GM19239 (cell line): ENCODE results near the gene CAAP1.
"Not testable (repeated sequence)": the region's sequence is repeated elsewhere in the genome, so short reads cannot be mapped to it uniquely, and the experiment has no call there.

Source experiments
- DNase-seq: peaks from one replicate; pipeline ENCODE4 v3.0.0; 2011; ENCODE audit warnings: low spot score; ENCODE audit not compliant: insufficient read length
- FAIRE-seq: peaks from 2 replicates; lab custom pipeline; 2011; peaks lifted over from hg19 to GRCh38; lab: Jason Lieb, UNC

CAAP1 gene, protein sequence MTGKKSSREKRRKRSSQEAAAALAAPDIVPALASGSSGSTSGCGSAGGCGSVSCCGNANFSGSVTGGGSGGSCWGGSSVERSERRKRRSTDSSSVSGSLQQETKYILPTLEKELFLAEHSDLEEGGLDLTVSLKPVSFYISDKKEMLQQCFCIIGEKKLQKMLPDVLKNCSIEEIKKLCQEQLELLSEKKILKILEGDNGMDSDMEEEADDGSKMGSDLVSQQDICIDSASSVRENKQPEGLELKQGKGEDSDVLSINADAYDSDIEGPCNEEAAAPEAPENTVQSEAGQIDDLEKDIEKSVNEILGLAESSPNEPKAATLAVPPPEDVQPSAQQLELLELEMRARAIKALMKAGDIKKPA

DNA sequence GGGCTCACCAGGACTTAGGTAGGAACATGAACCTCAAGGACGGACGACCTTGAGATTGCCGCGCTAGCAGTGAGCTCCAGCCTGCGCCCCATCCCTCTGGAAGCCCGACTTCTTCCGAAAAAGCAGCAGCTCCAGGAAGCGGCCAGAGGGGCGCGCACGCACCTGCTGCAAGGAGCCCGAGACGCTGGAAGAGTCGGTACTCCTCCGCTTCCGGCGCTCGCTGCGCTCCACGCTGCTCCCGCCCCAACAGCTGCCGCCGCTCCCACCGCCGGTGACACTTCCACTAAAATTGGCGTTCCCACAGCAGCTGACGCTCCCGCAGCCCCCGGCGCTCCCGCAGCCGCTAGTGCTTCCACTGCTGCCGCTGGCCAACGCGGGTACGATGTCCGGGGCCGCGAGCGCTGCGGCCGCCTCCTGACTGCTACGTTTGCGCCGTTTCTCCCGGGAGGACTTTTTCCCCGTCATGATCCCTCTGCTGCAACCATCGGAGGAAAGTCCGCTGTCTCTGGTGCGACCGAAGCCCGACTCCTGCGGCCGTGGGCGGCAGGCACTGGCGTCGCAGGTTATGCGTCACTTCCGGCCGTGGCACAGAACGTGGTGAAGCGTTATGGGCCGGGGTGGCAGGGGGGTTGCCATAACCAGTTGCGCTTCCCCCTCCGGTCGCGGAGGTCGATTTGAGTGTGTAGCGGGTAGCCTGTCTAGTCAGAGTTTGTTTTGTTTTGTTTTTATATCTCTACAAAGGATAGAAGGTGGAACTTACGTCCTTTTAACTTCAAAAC, at the start of gene CAAP1:
CAAP1 (minus strand) TSS at position 552 of the 779 bp plus-strand sequence; CDS start at position 465, 87 bp downstream.
- DNase-seq (peak; percentile 78), FAIRE-seq (peak; percentile 98)

DNA sequence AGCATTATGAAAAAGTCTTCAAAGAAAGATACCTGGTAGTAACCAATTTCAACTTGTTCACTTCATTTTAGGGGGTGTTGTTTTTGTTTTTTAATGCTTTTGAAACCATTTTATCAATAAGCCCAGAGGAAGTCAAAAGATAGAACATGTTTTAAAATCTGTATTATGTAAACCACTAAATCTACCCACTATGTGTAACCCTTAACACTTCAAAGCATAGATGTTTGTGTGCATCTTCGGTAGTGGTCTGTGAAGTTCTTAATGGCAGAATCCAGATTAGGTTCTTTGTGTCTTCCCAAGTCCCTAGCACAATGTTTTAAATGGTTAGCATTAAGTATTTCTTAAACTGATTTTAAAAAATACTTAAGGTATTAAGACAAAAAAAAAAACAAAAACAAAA, 48.2 kb upstream of the CAAP1 start:
- no peak for DNase-seq
- no peak for FAIRE-seq

DNA sequence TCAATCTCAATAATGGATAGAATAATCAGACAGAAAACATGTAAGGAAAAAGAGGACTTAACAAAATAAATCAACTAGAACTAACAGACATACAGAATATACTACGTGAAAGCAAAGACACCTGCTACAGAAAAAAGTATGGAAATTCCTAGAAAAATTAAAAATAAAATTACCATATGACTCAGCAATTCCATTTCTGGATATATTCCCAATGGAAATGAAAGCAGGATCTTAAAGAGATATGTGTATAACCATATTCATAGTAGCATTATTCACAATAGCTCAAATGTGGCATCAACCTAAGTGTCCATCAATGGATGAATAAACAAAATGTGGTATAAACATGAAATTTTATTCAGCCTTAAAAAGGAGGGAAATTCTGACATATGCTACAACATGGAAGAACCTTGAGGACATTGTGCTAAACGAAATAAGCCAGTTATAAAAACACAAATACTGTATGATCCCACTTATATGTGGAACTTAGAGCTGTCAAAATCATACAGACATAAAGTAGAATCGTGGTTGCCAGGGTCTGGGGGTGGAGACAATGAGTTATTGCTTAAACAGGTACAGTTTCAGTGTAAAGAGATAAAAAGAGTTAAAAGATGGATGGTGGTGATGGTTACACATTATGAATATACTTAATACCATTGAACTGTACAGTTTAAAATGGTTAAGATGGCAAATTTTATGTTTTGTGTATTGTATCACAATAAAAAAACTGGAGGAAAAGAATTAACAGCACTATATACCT, 47.5 kb upstream of the CAAP1 start:
- FAIRE-seq (peak; percentile 76), DNase-seq (no peak)

DNA sequence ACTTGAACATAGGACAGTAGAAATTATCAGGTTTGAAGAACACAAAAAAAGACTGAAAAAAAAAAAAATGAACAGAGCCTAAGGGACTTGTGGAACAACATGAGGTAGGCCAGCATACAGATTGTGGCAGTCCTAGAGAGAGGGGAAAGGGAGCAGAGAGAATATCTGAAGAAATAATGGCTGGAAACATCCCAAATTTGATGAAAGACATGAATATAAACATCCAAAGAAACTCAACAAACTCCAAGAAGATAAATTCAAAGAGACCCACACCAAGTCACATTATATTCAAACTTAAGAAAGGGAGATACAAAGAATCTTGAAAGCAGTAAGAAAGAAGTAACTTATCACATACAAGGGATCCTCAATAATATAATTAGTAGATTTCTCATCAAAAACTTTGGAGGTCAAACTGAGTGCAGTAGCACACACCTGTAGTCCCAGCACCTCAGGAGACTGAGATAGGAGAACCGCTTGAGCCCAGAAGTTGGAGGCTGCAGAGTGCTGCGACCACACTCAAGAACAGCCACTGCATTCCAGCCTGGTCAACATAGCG, 45.3 kb upstream of the CAAP1 start:
- DNase-seq (no peak), FAIRE-seq (no peak)

DNA sequence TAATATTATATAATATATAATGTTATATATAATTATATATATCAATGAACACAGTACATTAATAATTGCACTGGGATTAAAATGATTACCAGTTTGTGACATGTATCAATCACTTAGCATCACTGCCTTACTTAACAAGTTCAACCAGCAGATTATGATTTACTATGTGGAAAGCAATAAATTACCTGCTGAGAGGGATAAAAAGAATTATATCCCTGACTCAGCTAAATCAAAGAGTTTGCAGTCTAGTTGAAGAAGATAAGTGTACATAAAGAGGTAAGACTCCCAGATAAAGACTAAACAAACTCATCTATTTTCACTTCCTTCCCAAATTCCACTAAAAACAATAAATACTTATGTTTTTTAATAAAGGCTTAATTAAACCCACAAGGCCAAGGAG, 43.2 kb upstream of the CAAP1 start:
- FAIRE-seq (no peak), DNase-seq (no peak)

DNA sequence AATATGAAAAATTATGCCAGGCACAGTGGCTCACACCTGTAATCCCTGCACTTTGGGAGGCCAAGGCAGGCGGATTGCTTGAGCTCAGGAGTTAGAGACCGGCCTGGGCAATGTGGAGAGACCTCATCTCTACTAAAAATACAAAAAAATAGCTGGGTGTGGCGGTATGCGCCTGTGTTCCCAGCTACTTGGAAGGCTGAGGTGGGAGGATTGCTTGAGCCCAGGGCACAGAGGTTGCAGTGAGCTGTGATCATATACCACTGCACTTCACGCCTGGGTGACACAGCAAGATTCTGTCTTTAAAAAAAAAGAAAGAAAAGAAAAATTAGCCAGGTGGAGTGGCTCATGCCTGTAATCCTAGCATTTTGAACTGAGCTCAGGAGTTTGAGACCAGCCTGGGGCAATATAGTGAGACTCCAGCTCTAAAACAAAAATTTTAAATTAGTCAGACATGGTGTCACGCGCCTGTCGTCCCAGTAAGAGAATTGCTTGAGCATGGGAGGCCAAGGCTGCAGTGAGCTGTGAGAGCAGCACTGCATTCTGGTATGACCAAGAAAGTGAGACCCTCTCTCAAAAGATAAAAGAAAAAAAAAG, 36.4 kb upstream of the CAAP1 start:
- no peak for DNase-seq
- no peak for FAIRE-seq

DNA sequence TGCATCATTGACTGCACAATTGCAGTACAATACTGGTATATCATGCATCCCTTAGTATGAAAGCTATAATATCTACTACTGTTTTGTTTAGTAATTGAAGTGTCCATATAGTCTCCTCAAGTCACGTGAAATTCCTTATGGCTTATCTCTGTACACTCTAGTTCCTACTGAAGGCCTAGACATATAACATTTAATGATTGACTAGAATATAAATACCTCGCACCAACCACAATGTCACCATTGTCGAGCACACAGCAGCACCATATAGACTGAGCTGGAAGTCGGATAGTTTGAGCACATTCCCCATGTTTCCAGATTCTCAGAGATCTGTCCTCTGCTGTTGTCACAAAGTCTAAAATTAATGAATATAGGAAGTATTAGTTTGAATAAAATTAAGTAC, 33.0 kb upstream of the CAAP1 start:
- no peak for DNase-seq
- no peak for FAIRE-seq

DNA sequence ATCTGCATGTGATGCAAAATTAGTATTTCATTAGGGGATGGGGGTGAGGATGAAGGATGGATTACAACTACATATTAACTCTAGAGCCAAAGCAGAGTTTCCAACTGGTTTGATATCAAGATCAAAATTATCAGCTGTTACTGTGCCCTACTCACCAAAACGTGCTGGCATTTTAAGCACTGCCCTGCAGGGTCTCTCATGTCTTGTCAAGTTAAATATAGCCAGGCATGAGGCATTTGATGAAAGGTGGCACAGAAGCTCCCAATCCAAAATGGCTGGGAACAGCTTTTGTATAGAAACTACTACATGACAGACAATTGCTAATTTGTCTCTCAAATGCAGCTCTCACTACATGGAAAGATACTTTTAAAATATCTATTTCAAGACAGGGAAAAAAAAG, 27.1 kb upstream of the CAAP1 start:
- DNase-seq (no peak), FAIRE-seq (no peak)

DNA sequence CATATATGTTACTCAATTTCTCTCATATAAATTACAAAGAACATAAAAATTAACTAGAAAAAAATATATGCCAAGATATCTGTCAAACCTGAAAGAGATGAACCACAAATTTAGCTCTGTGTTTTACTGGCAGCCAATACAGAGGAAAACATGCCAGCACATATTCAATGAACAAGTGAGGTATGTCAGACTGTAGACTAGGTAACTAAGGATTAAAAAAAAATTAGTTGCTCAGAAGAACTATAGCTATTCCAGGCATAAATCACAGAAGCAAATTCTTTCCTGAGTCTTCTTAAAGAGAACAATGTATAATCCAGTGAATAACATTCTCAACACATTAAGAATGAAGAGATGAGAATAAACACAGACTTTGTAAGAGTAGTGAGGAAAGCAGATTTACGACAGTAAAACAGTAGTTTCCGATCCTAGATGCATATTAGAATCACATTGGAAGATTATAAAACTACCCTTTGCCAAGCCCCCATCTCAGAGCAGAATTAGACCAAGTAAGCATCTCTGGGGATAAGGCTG, 20.6 kb upstream of the CAAP1 start:
- no peak for FAIRE-seq

DNA sequence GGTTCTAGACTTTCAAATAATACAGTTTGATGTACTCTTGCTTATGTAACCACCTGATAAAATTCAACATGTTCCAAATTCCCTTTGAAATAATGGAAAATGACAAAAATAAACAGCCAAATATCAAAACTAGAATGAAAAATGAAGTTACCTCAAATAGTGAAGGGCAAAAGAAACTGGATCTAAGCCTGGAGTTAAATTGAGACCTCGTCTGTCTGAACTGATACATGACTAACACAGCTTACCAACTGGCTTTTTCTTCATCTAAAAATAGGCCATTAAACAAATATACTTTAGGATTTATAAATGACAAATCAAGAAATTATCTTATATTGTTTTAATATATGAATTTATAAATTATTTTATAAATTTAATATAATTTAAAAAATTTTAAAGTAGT, 12.1 kb upstream of the CAAP1 start:
- no peak for DNase-seq
- FAIRE-seq: no peak

More for the DNA sequence above, 20.6 kb upstream of the CAAP1 start:
- DNase-seq: no peak

DNA sequence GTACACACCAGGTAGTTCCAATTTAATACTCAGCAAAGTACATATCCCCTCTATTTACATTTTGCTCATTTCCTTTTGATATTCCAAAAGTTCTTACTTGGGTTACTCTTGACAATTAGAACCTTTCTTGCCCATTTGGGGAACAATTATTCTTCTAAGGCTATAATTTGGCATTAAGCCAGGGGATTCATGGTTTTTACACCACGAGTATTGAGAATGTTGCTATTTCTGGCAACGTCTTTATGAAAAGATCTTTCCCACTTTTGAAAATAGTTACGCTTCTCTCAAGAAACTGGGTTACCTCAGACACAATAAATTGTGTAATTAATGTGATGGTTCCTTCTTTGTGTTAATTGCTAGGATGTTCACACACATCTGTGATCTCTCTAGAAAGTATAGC, 11.5 kb upstream of the CAAP1 start:
- DNase-seq (no peak), FAIRE-seq (no peak)

DNA sequence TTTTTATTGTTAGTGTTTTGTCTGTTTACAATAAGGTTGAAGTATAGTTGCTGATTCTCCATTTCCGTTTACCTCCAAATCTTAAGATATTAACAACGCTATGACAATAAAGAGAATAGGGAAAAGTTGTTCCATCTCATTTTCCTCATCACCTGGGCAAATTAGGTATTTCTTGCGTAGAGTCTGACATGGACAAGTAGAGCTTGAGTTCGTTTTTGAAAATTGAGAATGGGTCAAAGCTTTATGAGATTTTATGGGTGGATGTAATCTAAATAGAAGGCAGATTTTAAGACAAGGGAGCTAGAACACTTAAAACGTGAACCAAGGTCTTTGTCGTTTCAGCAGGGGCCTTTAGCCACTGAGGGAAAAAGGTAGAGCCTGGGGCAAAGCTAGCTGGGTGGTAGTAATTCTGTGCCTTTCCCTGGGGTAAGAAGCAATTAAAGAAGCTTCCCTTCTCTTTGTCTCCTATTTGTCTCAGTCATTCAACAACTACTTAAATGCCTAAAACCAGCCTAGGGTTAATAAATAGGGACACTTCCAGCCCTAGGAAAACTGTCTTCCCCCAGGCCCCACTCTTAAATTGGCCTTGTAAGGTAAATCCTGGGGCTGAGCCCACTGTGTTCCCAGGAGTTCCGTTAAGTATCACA, 551 bp upstream of the CAAP1 start:
- DNase-seq (no peak), FAIRE-seq (peak; percentile 23)

DNA sequence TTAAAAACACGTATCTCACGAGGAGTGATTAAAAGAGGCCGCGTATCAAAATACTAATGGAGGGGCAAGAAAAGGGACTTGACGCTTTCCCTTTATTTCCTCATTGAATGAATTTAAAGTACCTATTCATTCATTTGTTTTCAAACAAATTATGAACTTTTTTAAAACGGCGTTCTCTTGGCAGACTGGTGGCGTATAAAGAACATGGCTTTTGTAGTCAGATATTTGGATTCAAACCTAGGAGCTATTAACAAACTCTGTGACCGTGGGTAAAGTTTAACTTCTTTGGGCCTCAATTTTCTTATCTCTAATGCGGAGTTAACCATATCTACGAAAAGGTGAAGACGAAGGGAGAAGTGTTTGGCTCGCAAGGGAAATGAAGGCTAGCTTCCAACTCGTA, 876 bp downstream of the CAAP1 start:
- no peak for FAIRE-seq
- no peak for DNase-seq

DNA sequence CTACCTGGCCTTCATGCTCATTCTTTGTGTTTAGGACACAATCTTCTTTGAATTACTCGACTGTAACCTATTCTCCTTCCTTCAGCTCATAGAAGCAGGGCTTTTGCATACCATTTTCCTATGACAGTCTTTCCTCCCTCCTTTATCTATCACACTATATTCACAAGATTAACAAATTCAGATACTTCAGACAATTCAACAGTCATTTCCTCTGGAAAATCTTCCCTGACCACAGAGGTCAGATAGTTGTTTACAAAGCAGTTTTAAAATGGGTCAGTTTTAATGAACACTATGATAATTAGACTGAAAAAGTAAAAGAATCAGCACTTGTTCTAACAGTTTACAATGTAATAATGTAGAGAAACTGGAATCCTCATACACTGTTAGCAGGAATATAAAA, 4.3 kb downstream of the CAAP1 start:
- DNase-seq (no peak), FAIRE-seq (no peak)

DNA sequence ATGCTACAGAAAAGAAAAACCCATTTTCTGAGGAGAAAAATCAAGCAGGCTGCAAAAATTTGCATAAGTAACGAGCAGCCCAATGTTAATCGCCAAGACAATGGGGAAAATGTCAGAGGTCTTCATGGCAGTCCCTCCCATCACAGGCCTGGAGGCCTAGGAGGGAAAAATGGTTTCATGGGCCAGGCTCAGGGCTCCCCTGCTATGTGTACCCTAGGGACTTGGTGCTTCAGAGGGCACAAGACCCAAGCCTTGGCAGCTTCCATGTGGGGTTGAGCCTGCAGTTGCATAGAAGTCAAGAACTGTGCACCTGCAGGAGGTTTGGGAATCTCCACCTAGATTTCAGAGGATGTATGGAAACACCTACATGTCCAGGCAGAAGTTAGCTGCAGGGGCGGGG, 10.4 kb downstream of the CAAP1 start:
- DNase-seq (no peak), FAIRE-seq (no peak)

DNA sequence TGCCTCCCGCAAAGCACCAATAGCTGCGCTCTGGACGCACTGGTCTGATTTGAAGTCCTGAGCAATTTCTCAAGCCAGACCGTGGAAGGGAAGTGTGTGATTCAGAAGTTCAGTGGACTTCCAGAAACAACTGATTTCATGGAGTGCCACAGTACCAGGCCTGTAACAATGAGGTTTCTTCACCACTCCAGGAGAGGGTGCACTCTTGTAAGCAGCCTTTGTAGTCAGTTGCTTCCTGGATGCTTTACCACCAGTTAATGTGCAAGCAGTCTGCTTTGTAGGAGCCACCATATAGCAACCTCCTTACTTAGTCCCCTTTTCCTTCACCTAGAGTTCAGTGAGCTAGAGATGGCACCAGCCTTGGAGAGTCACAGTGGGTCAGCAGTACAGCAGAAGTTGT, 12.3 kb downstream of the CAAP1 start:
- FAIRE-seq (no peak), DNase-seq (no peak)

DNA sequence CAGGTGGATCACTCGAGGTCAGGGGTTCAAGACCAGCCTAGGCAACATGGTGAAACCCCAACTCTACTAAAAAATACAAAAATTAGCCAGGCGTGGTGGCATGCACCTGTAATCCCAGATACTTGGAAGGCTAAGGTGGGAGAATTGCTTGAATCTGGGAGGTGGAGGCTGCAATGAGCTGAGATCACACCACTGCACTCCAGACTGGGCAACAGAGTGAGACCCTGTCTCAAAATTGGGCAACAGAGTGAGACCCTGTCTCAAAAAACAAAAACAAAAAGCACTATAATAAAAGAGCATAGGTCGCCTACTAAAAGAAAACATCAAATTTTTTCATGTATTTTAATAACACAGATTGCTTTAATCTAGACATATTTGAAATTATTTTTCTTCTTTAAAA, 17.4 kb downstream of the CAAP1 start:
- FAIRE-seq, DNase-seq: not testable (repeated sequence)

DNA sequence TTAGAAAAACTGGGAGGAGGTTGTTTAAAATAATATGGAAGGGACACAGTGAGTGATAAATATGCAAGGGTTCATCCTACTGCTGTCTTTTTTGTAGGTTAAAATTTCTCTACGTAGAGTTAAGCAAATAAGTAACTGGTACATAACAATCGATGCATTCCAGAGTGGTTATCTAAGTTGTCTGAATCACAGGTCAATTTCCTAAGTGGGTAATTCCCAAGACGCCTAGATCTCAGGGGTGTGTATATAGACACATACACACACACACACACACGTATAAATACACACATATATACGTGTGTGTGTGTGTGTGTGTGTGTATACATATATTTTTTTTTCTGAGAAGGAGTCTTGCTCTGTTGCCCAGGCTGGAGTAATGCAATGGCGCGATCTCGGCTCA, 22.3 kb downstream of the CAAP1 start:
- FAIRE-seq (no peak), DNase-seq (no peak)

DNA sequence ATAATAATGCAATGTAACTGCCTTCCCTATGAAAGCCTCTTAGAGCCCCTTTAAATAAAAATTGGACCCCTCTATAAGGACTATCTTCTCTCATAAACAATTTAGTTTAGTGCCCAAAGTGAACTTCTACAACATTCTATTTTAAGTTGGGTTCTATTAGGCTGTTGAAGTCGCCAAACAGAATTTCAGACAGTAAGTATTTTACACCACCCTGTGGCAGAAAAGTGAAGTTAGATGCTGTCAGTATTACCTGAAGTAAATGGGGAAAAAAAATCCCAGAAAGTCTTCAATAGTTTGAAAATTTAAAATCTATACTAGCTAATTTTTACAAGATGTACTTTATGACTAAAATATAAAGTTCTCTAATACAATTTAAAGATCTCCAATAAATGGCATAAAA, 29.5 kb downstream of the CAAP1 start:
- no peak for FAIRE-seq

More for the DNA sequence above, 29.5 kb downstream of the CAAP1 start:
- DNase-seq: no peak
